GM13976 (cell line): ENCODE measurements around the gene TCTN1.
"Not testable (repeated sequence)": the region's sequence is repeated elsewhere in the genome, so short reads cannot be mapped to it uniquely, and the experiment has no call there.

Source experiments
- DNase-seq: peaks from one replicate; pipeline ENCODE4 v3.0.0; 2012; ENCODE audit warnings: low spot score
- in situ Hi-C: fragments of 300-500 bp; cut with MboI; formaldehyde crosslinking; loops from one replicate; pipeline ENCODE4 v1.12.0; 2022; ENCODE audit warnings: low sequenced_read_pairs, mixed read lengths, inconsistent platforms; ENCODE audit not compliant: unreplicated experiment
- TF ChIP-seq, protein P1 (sequence below): IDR thresholded peaks from 2 replicates; pipeline ENCODE4 v1.5.1; 2012; ENCODE audit warnings: borderline replicate concordance, mild to moderate bottlenecking; ENCODE audit not compliant: insufficient read depth; ENCODE audit errors: extremely low read depth, missing control alignments, control extremely low read depth

The TCTN1 gene

DNA sequence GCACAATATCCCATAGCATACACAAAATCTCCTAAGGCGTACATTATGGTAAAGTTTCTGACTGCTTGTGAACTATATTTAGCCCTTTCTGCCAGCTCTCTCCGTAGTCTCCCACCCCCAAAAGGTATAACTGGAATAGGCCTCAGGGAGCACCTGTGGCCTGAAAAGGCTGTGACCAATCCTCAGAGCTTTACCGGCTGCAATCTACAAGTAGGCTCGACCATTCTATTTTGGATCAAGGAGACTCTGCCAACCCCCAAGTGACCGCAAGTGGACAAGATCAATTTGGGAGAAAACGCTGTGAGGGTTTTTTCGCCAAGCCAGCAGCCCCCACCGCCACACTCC is 32.0 kb upstream of the TCTN1 start:
- TF ChIP-seq, protein P1, sequence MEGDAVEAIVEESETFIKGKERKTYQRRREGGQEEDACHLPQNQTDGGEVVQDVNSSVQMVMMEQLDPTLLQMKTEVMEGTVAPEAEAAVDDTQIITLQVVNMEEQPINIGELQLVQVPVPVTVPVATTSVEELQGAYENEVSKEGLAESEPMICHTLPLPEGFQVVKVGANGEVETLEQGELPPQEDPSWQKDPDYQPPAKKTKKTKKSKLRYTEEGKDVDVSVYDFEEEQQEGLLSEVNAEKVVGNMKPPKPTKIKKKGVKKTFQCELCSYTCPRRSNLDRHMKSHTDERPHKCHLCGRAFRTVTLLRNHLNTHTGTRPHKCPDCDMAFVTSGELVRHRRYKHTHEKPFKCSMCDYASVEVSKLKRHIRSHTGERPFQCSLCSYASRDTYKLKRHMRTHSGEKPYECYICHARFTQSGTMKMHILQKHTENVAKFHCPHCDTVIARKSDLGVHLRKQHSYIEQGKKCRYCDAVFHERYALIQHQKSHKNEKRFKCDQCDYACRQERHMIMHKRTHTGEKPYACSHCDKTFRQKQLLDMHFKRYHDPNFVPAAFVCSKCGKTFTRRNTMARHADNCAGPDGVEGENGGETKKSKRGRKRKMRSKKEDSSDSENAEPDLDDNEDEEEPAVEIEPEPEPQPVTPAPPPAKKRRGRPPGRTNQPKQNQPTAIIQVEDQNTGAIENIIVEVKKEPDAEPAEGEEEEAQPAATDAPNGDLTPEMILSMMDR: no peak

DNA sequence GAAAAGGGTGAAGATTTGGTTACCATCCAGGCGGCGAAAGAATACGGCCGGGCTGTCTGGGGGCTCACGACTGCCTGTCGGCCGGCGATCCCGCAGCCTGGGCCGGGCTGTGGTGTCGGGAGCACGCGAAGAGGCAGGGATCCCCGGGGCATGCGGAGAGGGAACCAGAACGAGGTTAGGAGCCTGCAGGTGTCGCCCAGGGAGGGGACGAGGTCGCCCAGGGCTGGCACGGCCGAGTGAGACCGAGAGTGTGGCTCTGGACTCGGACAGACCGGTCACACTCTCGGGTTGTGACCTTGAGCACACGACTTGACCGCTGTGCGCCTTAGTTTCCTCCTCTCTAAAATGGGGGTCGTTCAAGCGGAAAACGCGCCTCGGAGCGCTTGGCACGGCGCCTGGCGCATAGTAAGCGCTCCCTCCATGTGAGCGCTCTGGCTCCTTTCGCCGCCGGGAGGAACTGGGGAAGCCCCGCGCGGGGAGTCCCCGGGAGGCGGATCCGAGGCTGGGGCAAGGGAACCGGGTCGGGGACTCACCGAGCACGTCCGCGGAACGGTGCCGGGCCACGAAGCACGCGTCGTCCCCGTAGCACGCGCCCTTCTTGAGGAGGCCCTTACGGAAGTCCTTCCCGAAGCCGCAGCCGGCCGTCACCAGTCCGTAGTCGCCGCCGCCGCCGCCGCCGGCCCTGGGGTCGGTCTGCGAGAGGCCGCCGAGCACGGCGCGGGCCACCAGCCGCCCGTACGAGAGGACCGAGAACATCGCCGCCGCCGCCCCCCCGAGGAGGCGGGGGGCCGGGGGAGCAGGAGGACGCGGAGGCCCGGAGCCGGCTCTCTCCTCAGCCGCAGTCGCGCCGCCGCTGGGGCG is 31.4 kb upstream of the TCTN1 start:
- peak; percentile 62 for DNase-seq
- TF ChIP-seq, protein P1: no peak
- in situ Hi-C loops: no loop called here

More for the DNA sequence above, 32.0 kb upstream of the TCTN1 start:
- in situ Hi-C loops: no loop called here
- DNase-seq: no peak

DNA sequence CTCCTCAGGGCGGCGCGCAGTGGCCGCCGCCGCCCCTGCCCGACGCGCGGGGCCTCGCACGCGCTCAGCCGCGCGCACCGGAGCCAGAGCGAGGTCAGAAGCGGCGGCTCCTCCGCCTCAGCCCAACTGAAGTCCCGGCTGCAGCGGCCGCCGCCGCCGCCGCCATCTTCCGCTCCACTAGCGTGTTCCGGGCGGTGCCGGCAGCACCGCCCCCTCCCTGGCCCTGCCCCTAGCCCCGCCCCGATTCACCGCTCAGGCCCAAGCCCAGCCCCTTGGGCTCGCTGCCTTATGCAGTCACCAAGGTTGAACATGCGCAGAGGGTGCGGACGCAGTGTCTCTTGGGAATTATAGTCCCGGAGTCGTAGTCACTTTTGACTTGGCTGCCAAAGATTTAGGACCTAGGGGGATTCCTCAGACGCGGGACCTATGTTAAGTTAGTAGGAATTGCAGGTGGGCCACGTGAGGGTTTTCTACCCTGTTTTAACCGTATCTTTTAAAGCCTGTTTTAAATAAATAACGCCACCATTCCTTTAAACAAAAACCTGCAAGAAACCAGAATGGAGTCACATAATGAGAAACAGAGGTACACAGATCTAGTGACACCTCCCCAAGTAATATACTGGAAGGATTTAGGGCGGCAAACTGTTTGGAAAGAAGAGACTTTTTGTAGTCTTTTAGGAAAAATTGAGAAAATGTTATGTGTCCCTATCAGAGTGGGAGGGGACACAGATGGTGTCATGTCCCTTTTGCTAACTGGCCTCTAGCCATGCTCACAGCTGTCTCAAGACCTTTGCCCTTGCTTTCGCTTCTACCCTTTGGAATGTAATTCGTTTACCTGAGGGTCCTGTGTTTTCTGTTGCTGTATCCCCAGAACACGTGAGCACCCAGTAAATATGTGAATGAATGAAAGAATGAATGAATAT is 30.5 kb upstream of the TCTN1 start, which contains the start of gene PPTC7:
PPTC7 (minus strand) TSS at position 182 of the 923 bp plus-strand sequence. CDS start 287 bp downstream, outside the sequence.
- TF ChIP-seq, protein P1: no peak
- DNase-seq: peak; percentile 93
- in situ Hi-C loops: no loop called here

DNA sequence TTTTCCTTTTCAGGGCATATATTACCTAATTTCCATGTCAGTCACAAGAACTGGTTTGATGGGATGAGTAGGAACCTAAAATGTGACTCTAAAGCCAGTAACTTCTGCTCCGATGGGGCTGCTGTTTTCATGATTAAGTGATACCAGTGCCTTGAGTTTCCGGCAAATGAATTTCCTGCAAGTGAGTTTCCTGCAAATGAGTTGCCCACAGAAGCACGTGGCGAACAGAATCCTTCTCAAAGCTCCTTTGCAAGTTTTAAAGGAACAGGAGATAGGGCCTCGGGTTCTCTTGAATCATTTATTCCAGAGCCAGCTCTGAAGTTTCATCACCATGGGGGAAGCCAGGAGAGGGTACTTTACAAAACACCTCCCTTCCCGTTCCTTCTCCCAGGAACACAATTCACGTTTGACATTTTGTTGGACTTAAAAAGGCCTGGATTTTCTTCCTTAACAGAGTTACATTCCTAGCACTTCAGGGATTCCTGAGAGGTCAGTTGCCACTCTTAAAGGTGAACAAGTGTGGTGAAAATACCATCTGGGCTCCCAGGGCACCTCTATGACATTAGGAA is 28.6 kb upstream of the TCTN1 start:
- no peak for DNase-seq
- in situ Hi-C loops: no loop called here
- TF ChIP-seq, protein P1: no peak

DNA sequence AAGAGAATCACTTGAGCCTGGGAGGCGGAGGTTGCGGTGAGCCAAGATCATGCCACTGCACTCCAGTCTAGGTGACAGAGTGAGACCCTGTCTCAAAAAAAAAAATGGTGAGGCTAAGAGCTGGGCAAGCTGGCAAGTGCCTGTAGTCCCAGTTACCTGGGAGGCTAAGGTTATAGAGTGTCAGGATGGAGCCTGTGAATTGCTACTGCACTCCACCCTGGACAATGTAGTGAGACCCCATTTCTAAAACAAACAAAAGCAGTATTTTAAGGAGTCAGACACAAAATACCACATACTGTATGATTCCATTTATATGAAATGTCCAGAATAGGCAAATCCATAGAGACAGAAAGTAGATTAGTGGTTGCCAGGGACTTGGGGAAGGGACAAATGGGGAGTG is 26.8 kb upstream of the TCTN1 start:
- in situ Hi-C loops: not testable (repeated sequence)

DNA sequence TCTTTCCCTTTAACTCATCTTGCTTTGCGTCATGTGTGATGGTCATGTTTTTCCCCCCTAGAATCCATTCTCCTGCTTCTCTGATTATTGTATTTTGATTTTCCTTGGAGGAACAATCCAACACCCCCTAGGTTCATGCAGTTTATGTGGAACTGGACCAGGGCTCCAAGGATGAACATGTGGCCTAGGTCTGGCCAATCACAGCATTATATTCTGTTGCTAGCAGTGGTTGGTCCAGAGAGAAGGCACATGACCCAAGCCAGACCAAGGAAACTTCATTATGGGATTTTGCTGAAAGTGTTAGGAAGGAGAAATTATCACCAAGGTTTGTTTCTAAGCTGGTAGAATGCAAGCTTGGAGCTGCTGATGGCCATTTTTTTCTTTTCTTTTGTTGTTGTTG is 23.9 kb upstream of the TCTN1 start:
- in situ Hi-C loops: no loop called here
- DNase-seq: no peak
- TF ChIP-seq, protein P1: no peak

More for the DNA sequence above, 26.8 kb upstream of the TCTN1 start:
- not testable (repeated sequence) for DNase-seq
